NB4 (cell line): ENCODE measurements around the gene PHLDB1.

ENCODE experiments used
- CTCF ChIP-seq: IDR thresholded peaks from one replicate; pipeline ENCODE4 v1.5.1; 2012; ENCODE audit warnings: low read depth, low read length
- MYC ChIP-seq: IDR thresholded peaks from 2 replicates; pipeline ENCODE4 v1.6.1; 2011; ENCODE audit warnings: low read depth, low read length
- POLR2A ChIP-seq: IDR thresholded peaks from 2 replicates; pipeline ENCODE4 v1.6.1; 2011; ENCODE audit warnings: mild to moderate bottlenecking; ENCODE audit not compliant: insufficient read length; ENCODE audit errors: extremely low read depth
- TF ChIP-seq, protein P1 (sequence below): IDR thresholded peaks from 2 replicates; pipeline ENCODE4 v1.6.1; 2011; ENCODE audit warnings: low read depth, low read length

GRCh38 chr11:118569670-118570069, 37.7 kb upstream of the PHLDB1 start:
- no peak for TF ChIP-seq CTCF
- TF ChIP-seq POLR2A, result no peak
- TF ChIP-seq MYC, result no peak
- TF ChIP-seq, protein P1, sequence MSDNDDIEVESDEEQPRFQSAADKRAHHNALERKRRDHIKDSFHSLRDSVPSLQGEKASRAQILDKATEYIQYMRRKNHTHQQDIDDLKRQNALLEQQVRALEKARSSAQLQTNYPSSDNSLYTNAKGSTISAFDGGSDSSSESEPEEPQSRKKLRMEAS, result no peak
